CD4-positive, alpha-beta T cell treated with Interleukin-10 for 1 hour (primary cell): ENCODE data around the gene SDCCAG8.

Experiments used
- DNase-seq: peaks from one replicate; pipeline ENCODE4 v3.0.0-alpha.2; 2020

SDCCAG8 gene

GRCh38 chr1:243431591-243431990 is 175.8 kb downstream of the SDCCAG8 start:
- no peak for DNase-seq

- no peak for DNase-seq
Observed at GRCh38 chr1:243432136-243432535, 176.3 kb downstream of the SDCCAG8 start.

- DNase-seq = no peak
Observed at GRCh38 chr1:243433737-243434370, 178.0 kb downstream of the SDCCAG8 start.

GRCh38 chr1:243434594-243434993 is 178.8 kb downstream of the SDCCAG8 start:
- no peak for DNase-seq

GRCh38 chr1:243435836-243436235 is 180.0 kb downstream of the SDCCAG8 start:
- no peak for DNase-seq

GRCh38 chr1:243438146-243438545 is 182.3 kb downstream of the SDCCAG8 start:
- DNase-seq = no peak

GRCh38 chr1:243438815-243439214 is 183.0 kb downstream of the SDCCAG8 start:
- no peak for DNase-seq

GRCh38 chr1:243440406-243440805 is 184.6 kb downstream of the SDCCAG8 start:
- DNase-seq = no peak

GRCh38 chr1:243441601-243442000 is 185.8 kb downstream of the SDCCAG8 start:
- DNase-seq = no peak

GRCh38 chr1:243443557-243443956 is 187.7 kb downstream of the SDCCAG8 start:
- no peak for DNase-seq

- no peak for DNase-seq
Observed at GRCh38 chr1:243447347-243447746, 191.5 kb downstream of the SDCCAG8 start.

GRCh38 chr1:243447844-243448243 is 192.0 kb downstream of the SDCCAG8 start:
- DNase-seq = no peak

- DNase-seq = no peak
Observed at GRCh38 chr1:243449373-243449772, 193.5 kb downstream of the SDCCAG8 start.

- DNase-seq = no peak
Observed at GRCh38 chr1:243452092-243452491, 196.3 kb downstream of the SDCCAG8 start.

GRCh38 chr1:243454328-243454997 is 198.6 kb downstream of the SDCCAG8 start:
- no peak for DNase-seq

- DNase-seq = no peak
Observed at GRCh38 chr1:243455760-243456651, 200.2 kb downstream of the SDCCAG8 start.

- no peak for DNase-seq
Observed at GRCh38 chr1:243457363-243457982, 201.6 kb downstream of the SDCCAG8 start.

- DNase-seq = no peak
Observed at GRCh38 chr1:243459059-243459458, 203.2 kb downstream of the SDCCAG8 start.

- DNase-seq = no peak
Observed at GRCh38 chr1:243461700-243462099, 205.9 kb downstream of the SDCCAG8 start.

GRCh38 chr1:243462929-243463697 is 207.3 kb downstream of the SDCCAG8 start:
- DNase-seq = no peak

GRCh38 chr1:243465081-243465480 is 209.2 kb downstream of the SDCCAG8 start:
- DNase-seq = no peak

GRCh38 chr1:243465738-243466137 is 209.9 kb downstream of the SDCCAG8 start:
- DNase-seq = no peak
